ENCODE results near the gene TSHR.

GRCh38 chr14:80940146-80940545 is 15.3 kb upstream of the TSHR start:
- no peak for TF ChIP-seq CTCF (conservative IDR thresholded peaks at IDR 0.05; ENCODE audit: low read depth, low read length)
- TF ChIP-seq EZH2 (IDR thresholded peaks at IDR 0.05; ENCODE audit: low read length, unreplicated experiment), result no peak
